GM12801 (cell line): ENCODE measurements around the gene SMYD3.

Experiments
- TF ChIP-seq, protein P1 (sequence below): IDR thresholded peaks from one replicate; pipeline ENCODE4 v1.5.1; 2011; ENCODE audit warnings: control low read depth; ENCODE audit not compliant: insufficient read length; ENCODE audit errors: extremely low read depth

SMYD3 gene

DNA sequence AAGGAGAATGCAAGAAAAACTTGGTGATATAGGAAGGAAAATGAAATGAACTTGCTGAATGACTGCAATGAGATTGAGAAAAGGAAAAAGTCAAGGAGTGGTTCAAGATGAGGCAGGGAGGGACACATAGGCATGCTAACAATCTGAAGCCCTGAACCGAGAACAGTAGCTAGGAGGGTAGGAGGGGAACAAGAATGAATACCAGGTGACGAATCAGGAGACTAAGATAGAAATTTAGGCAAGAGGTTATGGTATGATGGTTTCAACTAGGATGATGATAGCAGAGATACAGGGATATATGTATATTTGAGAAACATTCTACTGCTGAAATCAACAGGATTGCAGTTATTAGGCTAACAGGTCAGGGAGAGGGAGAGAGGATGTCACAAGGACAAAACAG is 44.1 kb downstream of the SMYD3 start:
- TF ChIP-seq, protein P1, sequence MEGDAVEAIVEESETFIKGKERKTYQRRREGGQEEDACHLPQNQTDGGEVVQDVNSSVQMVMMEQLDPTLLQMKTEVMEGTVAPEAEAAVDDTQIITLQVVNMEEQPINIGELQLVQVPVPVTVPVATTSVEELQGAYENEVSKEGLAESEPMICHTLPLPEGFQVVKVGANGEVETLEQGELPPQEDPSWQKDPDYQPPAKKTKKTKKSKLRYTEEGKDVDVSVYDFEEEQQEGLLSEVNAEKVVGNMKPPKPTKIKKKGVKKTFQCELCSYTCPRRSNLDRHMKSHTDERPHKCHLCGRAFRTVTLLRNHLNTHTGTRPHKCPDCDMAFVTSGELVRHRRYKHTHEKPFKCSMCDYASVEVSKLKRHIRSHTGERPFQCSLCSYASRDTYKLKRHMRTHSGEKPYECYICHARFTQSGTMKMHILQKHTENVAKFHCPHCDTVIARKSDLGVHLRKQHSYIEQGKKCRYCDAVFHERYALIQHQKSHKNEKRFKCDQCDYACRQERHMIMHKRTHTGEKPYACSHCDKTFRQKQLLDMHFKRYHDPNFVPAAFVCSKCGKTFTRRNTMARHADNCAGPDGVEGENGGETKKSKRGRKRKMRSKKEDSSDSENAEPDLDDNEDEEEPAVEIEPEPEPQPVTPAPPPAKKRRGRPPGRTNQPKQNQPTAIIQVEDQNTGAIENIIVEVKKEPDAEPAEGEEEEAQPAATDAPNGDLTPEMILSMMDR = no peak

- TF ChIP-seq, protein P1 = no peak
These were observed 46.7 kb downstream of the SMYD3 start for GRCh38 chr1:246460406-246460805.

DNA sequence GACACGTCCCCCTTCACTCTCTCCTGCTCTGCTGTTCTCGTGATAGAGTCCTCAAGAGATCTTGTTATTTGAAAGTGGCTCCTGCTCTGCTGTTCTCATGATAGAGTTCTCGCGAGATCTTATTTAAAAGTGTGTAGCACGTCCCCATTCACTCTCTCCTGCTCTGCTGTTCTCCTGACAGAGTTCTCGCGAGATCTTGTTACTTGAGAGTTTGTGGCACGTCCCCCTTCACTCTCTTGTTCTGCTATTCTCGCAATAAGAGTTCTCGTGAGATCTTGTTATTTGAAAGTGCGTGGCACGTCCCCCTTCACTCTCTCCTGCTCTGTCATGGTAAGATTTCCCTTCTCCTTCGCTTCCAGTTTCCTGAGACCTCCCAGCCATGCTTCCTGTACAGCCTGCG is 47.9 kb downstream of the SMYD3 start:
- TF ChIP-seq, protein P1 = no peak

- TF ChIP-seq, protein P1 = no peak
These were observed 51.6 kb downstream of the SMYD3 start for GRCh38 chr1:246455476-246455875.

GRCh38 chr1:246454655-246455054 is 52.4 kb downstream of the SMYD3 start:
- TF ChIP-seq, protein P1 = no peak

DNA sequence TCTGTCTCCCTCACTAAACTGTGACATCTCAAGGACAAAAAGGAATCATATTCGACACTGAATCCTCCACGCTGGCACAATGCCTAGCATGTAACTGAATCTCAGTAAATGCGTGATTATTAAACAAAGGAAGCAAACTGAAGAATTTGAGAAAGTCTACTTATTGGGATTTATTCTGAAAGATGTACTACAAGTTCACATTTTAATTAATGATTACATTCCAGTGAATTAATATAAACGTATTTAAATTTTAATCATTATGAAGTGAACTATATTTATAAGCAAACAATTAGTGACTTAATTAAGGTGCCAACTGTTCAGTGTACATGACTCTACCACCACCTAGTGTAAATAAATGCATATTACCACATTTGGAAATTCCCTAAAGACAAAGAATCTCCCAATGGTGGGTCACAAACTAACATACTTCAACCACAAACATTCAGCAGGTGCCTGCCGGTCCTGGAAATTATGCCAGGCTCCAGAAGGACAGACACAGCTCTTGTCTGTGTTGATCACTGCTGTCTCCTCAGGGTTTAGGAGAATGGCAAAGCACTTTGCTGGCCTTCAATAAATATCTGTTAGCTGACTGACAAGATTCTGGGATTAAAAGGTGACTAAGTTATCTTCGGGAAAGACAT is 56.3 kb downstream of the SMYD3 start:
- TF ChIP-seq, protein P1 = no peak

DNA sequence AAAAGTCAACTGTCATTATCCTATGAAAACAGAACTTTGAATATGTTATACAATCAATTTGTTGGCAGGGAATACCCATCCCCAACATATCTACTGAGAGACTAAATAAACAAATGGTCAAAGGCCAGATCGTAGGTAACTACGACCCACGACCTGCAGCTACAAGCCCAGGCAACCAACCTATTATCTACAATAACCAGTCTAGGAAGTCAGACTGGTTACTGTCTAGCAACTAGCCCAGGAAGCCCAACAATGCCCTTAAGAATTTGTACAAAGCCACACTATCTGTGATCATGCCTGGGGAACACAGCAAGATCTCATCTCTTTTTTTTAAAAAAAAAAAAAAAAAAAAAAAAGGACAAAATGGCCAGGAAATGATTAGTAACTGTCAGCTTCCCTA is 58.7 kb downstream of the SMYD3 start:
- TF ChIP-seq, protein P1 = no peak
